H1 (cell line): ENCODE results near the gene IL1A. TPM values are rescaled to one million over a fixed set of nuclear protein-coding genes. Genes with fewer than 3 reads are reported as not detected.

ENCODE experiments used
- CTCF ChIA-PET: fragments of 300-600 bp; sonication (Branson Sonifier 250); formaldehyde crosslinking; loops from one replicate; lab custom pipeline; 2021; ENCODE audit not compliant: partially characterized antibody; lab: Charles Lee
- POLR2A ChIA-PET: fragments of 300-600 bp; sonication (Branson Sonifier 250); formaldehyde crosslinking; loops from one replicate; lab custom pipeline; 2021; ENCODE audit warnings: inconsistent platforms; ENCODE audit not compliant: partially characterized antibody; lab: Charles Lee
- DNase-seq, 2 experiments: peaks; one replicate each; pipeline versions ENCODE4 v3.0.0 to v3.0.0-alpha.2; 2010 to 2022; ENCODE audit warnings: low spot score in 2 of 2, low read depth in 1 of 2, mixed read lengths in 1 of 2
- FAIRE-seq: peaks from 2 replicates; lab custom pipeline; 2011; peaks lifted over from hg19 to GRCh38; lab: Jason Lieb, UNC
- H2AFZ ChIP-seq: 2 replicates; pipeline ENCODE4 v1.8.1; 2012; ENCODE audit warnings: low read length, inconsistent platforms
- H2AK5ac ChIP-seq: 2 replicates; pipeline ENCODE4 v1.6.1; 2013; ENCODE audit warnings: low read depth, low read length
- H2BK120ac ChIP-seq: replicated peaks from 2 replicates; pipeline ENCODE3; 2013; ENCODE audit warnings: low read depth, low read length, inconsistent platforms
- H2BK12ac ChIP-seq: 2 replicates; pipeline ENCODE4 v1.6.1; 2013; ENCODE audit warnings: low read depth, low read length
- H2BK15ac ChIP-seq: 2 replicates; pipeline ENCODE4 v1.6.1; 2013; ENCODE audit warnings: low read length
- H2BK20ac ChIP-seq: 2 replicates; pipeline ENCODE4 v1.6.1; 2013; ENCODE audit warnings: low read length
- H2BK5ac ChIP-seq: 2 replicates; pipeline ENCODE4 v1.6.1; 2013; ENCODE audit warnings: low read depth, low read length
- H3K14ac ChIP-seq: 2 replicates; pipeline ENCODE4 v1.6.1; 2013; ENCODE audit warnings: inconsistent platforms; ENCODE audit not compliant: insufficient read length
- H3K18ac ChIP-seq: 2 replicates; pipeline ENCODE4 v1.6.1; 2013; ENCODE audit warnings: low read length; ENCODE audit errors: extremely low read depth
- H3K23ac ChIP-seq: 2 replicates; pipeline ENCODE4 v1.6.1; 2013; ENCODE audit warnings: inconsistent platforms; ENCODE audit not compliant: insufficient read length
- H3K23me2 ChIP-seq: 2 replicates; pipeline ENCODE4 v1.6.1; 2013; ENCODE audit warnings: low read depth, low read length
- H3K27ac ChIP-seq: 2 replicates; pipeline ENCODE4 v1.6.1; 2011; ENCODE audit warnings: low read depth, low read length, inconsistent platforms
- H3K27me3 ChIP-seq, 4 experiments: replicated peaks in 1 of 4; 1 replicate in 1 of 4; 2 replicates in 3 of 4; pipeline versions ENCODE4 v1.6.1 to v1.8.1; 2011 to 2013; ENCODE audit warnings: low read length in 3 of 4, mild to moderate bottlenecking in 3 of 4, inconsistent platforms in 2 of 4, mixed read lengths in 2 of 4, moderate library complexity in 1 of 4; ENCODE audit not compliant: control insufficient read depth in 3 of 4, insufficient read depth in 3 of 4; ENCODE audit errors: extremely low read depth in 1 of 4
- H3K36me3 ChIP-seq, 4 experiments: 2 replicates each; pipeline versions ENCODE4 v1.6.1 to v1.8.1; 2011 to 2013; ENCODE audit warnings: mild to moderate bottlenecking in 4 of 4, low read length in 3 of 4, moderate library complexity in 2 of 4, control low read depth in 1 of 4, inconsistent platforms in 1 of 4; ENCODE audit not compliant: insufficient read depth in 4 of 4, control insufficient read depth in 2 of 4
- H3K4ac ChIP-seq: replicated peaks from 2 replicates; pipeline ENCODE3; 2013; ENCODE audit warnings: low read length, low read depth, mixed read lengths, inconsistent platforms; ENCODE audit not compliant: insufficient read length
- H3K4me1 ChIP-seq, 4 experiments: replicated peaks in 1 of 4; 1 replicate in 1 of 4; 2 replicates in 3 of 4; pipeline versions ENCODE4 v1.6.1 to v1.8.1; 2011 to 2013; ENCODE audit warnings: low read length in 3 of 4, inconsistent platforms in 2 of 4, mixed read lengths in 1 of 4; ENCODE audit not compliant: insufficient read depth in 4 of 4, control insufficient read depth in 3 of 4
- H3K4me2 ChIP-seq, 2 experiments: 2 replicates each; pipeline versions ENCODE4 v1.6.1 to v1.8.1; 2011 to 2013; ENCODE audit warnings: low read depth in 2 of 2, low read length in 2 of 2, control low read depth in 1 of 2, inconsistent platforms in 1 of 2, mild to moderate bottlenecking in 1 of 2; ENCODE audit not compliant: insufficient read depth in 1 of 2
- H3K4me3 ChIP-seq, 4 experiments: fragments of 200-600, 300-600 bp in 1 of 4; sonication (generic), shearing (Covaris generic), sonication (Bioruptor Twin) in 1 of 4; 2 replicates each; pipeline versions ENCODE4 v1.5.1 to v1.8.1; 2011 to 2016; ENCODE audit warnings: low read length in 4 of 4, low read depth in 3 of 4, control low read depth in 2 of 4, inconsistent platforms in 2 of 4, mild to moderate bottlenecking in 2 of 4, mixed read lengths in 1 of 4, moderate library complexity in 1 of 4; ENCODE audit not compliant: insufficient read depth in 2 of 4; ENCODE audit errors: extremely low read depth in 1 of 4
- H3K56ac ChIP-seq: replicated peaks from 2 replicates; pipeline ENCODE3; 2013; ENCODE audit warnings: low read depth, mild to moderate bottlenecking, mixed read lengths, low read length, inconsistent platforms; ENCODE audit not compliant: insufficient read length
- H3K79me1 ChIP-seq: 2 replicates; pipeline ENCODE4 v1.6.1; 2013; ENCODE audit warnings: low read depth, low read length, control low read depth
- H3K79me2 ChIP-seq, 2 experiments: 2 replicates each; pipeline versions ENCODE4 v1.6.1 to v1.8.1; 2012 to 2013; ENCODE audit warnings: low read length in 2 of 2, mild to moderate bottlenecking in 2 of 2, inconsistent platforms in 1 of 2; ENCODE audit not compliant: insufficient read depth in 2 of 2, control insufficient read depth in 1 of 2
- H3K9ac ChIP-seq, 4 experiments: replicated peaks in 1 of 4; 1 replicate in 1 of 4; 2 replicates in 3 of 4; pipeline versions ENCODE4 v1.6.1 to v1.8.1; 2011 to 2013; ENCODE audit warnings: low read depth in 3 of 4, low read length in 3 of 4, control low read depth in 2 of 4, mild to moderate bottlenecking in 2 of 4, moderate library complexity in 2 of 4, inconsistent platforms in 1 of 4; ENCODE audit errors: extremely low read depth in 1 of 4
- H3K9me3 ChIP-seq, 2 experiments: 2 replicates each; pipeline versions ENCODE4 v1.6.1 to v1.8.1; 2012 to 2013; ENCODE audit warnings: mild to moderate bottlenecking in 2 of 2, moderate library complexity in 2 of 2, control low read depth in 1 of 2, inconsistent platforms in 1 of 2, low read depth in 1 of 2, low read length in 1 of 2, mixed read lengths in 1 of 2; ENCODE audit not compliant: insufficient read depth in 2 of 2
- H4K20me1 ChIP-seq, 2 experiments: replicated peaks in 1 of 2; 2 replicates each; pipeline versions ENCODE3 to v1.8.1; 2011 to 2013; ENCODE audit warnings: inconsistent platforms in 2 of 2, low read length in 2 of 2, mild to moderate bottlenecking in 1 of 2; ENCODE audit not compliant: insufficient read depth in 2 of 2, control insufficient read depth in 1 of 2
- H4K5ac ChIP-seq: 2 replicates; pipeline ENCODE4 v1.6.1; 2013; ENCODE audit warnings: low read length, low read depth, mixed read lengths, inconsistent platforms; ENCODE audit not compliant: insufficient read length
- H4K8ac ChIP-seq: 2 replicates; pipeline ENCODE4 v1.8.0; 2013; ENCODE audit warnings: mild to moderate bottlenecking, moderate library complexity, low read length, inconsistent platforms; ENCODE audit not compliant: insufficient read depth; ENCODE audit errors: extremely low read depth
- H4K91ac ChIP-seq: replicated peaks from 2 replicates; pipeline ENCODE3; 2013; ENCODE audit warnings: low read length, mixed read lengths, inconsistent platforms; ENCODE audit not compliant: insufficient read length
- BACH1 ChIP-seq: IDR thresholded peaks from 2 replicates; pipeline ENCODE4 v1.6.1; 2012; ENCODE audit warnings: low read length, improper control_type of control experiment
- CTBP2 ChIP-seq: IDR thresholded peaks from 2 replicates; pipeline ENCODE4 v1.7.0; 2011; ENCODE audit warnings: borderline replicate concordance, mild to moderate bottlenecking, moderate library complexity, mixed read lengths, low read length; ENCODE audit not compliant: insufficient read depth, insufficient read length
- HDAC2 ChIP-seq, 2 experiments: fragments of 300-600 bp in 1 of 2; sonication (generic) in 1 of 2; IDR thresholded peaks; 2 replicates each; pipeline ENCODE4 v1.6.1; 2011 to 2012; ENCODE audit warnings: low read depth in 2 of 2, low read length in 2 of 2, mild to moderate bottlenecking in 2 of 2, moderate library complexity in 2 of 2, borderline replicate concordance in 1 of 2, inconsistent platforms in 1 of 2
- JUN ChIP-seq: IDR thresholded peaks from 2 replicates; pipeline ENCODE4 v1.6.1; 2011; ENCODE audit warnings: low read depth, mild to moderate bottlenecking, improper control_type of control experiment, low read length
- NANOG ChIP-seq: IDR thresholded peaks from 2 replicates; pipeline ENCODE4 v1.6.1; 2011; ENCODE audit warnings: low read length, low read depth, mild to moderate bottlenecking, inconsistent platforms; ENCODE audit not compliant: insufficient read depth, poor library complexity, severe bottlenecking
- SIRT6 ChIP-seq: IDR thresholded peaks from one replicate; pipeline ENCODE4 v1.7.1; 2012; ENCODE audit warnings: low read length, inconsistent platforms
- SRF ChIP-seq: IDR thresholded peaks from 2 replicates; pipeline ENCODE4 v1.6.1; 2011; ENCODE audit warnings: mild to moderate bottlenecking, low read depth, low read length, moderate library complexity
- TBP ChIP-seq: IDR thresholded peaks from 2 replicates; pipeline ENCODE4 v1.6.1; 2011; ENCODE audit warnings: low read depth, low read length, improper control_type of control experiment
- ZNF274 ChIP-seq: IDR thresholded peaks from 2 replicates; pipeline ENCODE4 v1.7.0; 2012; ENCODE audit warnings: low read length, borderline replicate concordance; ENCODE audit errors: extremely low read depth
- WGBS, 2 experiments: shearing (Covaris generic) in 1 of 2; methylation state at CpG; one replicate each; pipeline versions ENCODE4 v1.1.6 to v1.1.7; 2013 to 2015; ENCODE audit warnings: low lambda C conversion rate in 2 of 2, mixed read lengths in 2 of 2, inconsistent platforms in 1 of 2, low coverage in 1 of 2, missing lambda C conversion rate in 1 of 2; ENCODE audit not compliant: insufficient replicate concordance in 2 of 2, insufficient coverage in 1 of 2, insufficient read length in 1 of 2; ENCODE audit errors: extremely low coverage in 1 of 2, missing lambda C conversion rate in 1 of 2; 5-methylcytosine and 5-hydroxymethylcytosine counted together
- polyA plus RNA-seq, 7 experiments: library from polyadenylated mRNA; depleted of rRNA in 3 of 7; stranded (reverse) in 5 of 7; unstranded in 2 of 7; fragments of >200 nt in 5 of 7; fragments of 200-250 nt in 2 of 7; gene quantifications; 1 replicate in 5 of 7; 2 replicates in 1 of 7; 4 replicates in 1 of 7; pipeline versions ENCODE4 v1.2.1 to v1.2.3, GENCODE V29; 2011 to 2013; ENCODE audit warnings: missing spikeins in 2 of 7, mixed read lengths in 2 of 7
- total RNA-seq: library from RNA; stranded (reverse); fragmentation: NEBNext Ultra II Directional; extraction: Animal tissue kit (Norgen Biotek cat#: 25700); gene quantifications from 2 replicates; pipeline ENCODE4 v1.2.1, GENCODE V29; 2021
- TF ChIP-seq, protein P1 (sequence below), 3 experiments: IDR thresholded peaks; 1 replicate in 2 of 3; 2 replicates in 1 of 3; pipeline versions ENCODE4 v1.5.1 to v1.6.1; 2011; ENCODE audit warnings: low read length in 3 of 3, mild to moderate bottlenecking in 3 of 3, inconsistent platforms in 2 of 3, low read depth in 1 of 3, moderate library complexity in 1 of 3; ENCODE audit not compliant: insufficient read depth in 1 of 3; ENCODE audit errors: control extremely low read depth in 1 of 3
- TF ChIP-seq, protein P2 (sequence below): IDR thresholded peaks from 2 replicates; pipeline ENCODE4 v1.6.1; 2012; ENCODE audit warnings: inconsistent platforms

Gene IL1A
- total and polyA plus RNA-seq, 2 of the 8 experiments (the other 6 are each of a cell fraction or from before 2014, with no cell fraction given), result 0.32 to 0.74 TPM

DNA sequence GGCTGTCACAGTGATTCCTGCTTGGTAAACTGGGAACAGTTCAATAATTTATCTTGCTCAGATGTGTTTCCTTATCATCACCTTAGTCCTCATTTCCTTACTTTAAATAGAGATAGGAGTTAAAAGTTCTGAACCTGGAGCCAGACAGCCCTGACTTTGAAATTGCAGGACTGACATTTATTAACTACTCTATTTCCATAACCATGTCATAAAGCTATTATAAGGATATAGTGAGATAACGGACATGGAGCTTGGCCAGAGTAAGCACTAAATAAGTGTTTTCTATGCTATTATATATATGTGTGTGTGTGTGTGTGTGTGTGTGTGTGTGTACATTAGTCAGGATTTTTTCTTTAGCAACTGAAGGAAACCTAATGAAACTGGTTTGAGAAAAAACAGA is 50.4 kb downstream of the IL1A start:
- Histone ChIP-seq H2BK15ac (no peak overlapping the region), H2AK5ac (no peak overlapping the region), H3K23me2 (no peaks in the 10 kb centered on the region), H4K91ac (no peak overlapping the region), H3K4ac (no peak overlapping the region), H4K8ac (no peak overlapping the region), H2BK120ac (no peak overlapping the region), H2BK20ac (no peak overlapping the region), H3K9ac (no peak overlapping the region), H3K27me3 (no peaks in the 10 kb centered on the region), H2BK5ac (no peak overlapping the region), H2BK12ac (no peak overlapping the region), H3K56ac (no peak overlapping the region), H4K20me1 (no peaks in the 10 kb centered on the region), H3K23ac (no peak overlapping the region), H3K79me2 (no peaks in the 10 kb centered on the region), H3K4me1 (no peaks in the 10 kb centered on the region), H3K4me2 (no peak overlapping the region), H3K27ac (no peak overlapping the region), H2AFZ (no peak overlapping the region), H3K36me3 (peaks cover 2 to 9% (median 5%) of the 10 kb centered on the region in 4 experiments; a peak in 5 of 8 replicates), H3K18ac (no peak overlapping the region), H3K79me1 (no peaks in the 10 kb centered on the region), H3K9me3 (no peaks in the 10 kb centered on the region), H3K4me3 (no peak overlapping the region), H4K5ac (no peak overlapping the region), H3K14ac (no peak overlapping the region)
- DNase-seq, result no peak
- FAIRE-seq, result no peak
- ChIA-PET CTCF (interaction anchor here (0.8 to 1.6 kb wide), 5 partner anchors 15 to 208 kb away, joined by 3 to 4 read pairs (median 3); no protein-coding TSS in a partner anchor), POLR2A (no interaction called here)
- WGBS, 2 experiments, result 100% methylated on average over 1 of the region's 1 CpG; no CpG with 5 or more reads in 1 of the 2 experiments
- TF ChIP-seq SIRT6, result no peak
- TF ChIP-seq TBP, result no peak
- TF ChIP-seq SRF, result no peak
- no peak for TF ChIP-seq JUN
- TF ChIP-seq, protein P1, sequence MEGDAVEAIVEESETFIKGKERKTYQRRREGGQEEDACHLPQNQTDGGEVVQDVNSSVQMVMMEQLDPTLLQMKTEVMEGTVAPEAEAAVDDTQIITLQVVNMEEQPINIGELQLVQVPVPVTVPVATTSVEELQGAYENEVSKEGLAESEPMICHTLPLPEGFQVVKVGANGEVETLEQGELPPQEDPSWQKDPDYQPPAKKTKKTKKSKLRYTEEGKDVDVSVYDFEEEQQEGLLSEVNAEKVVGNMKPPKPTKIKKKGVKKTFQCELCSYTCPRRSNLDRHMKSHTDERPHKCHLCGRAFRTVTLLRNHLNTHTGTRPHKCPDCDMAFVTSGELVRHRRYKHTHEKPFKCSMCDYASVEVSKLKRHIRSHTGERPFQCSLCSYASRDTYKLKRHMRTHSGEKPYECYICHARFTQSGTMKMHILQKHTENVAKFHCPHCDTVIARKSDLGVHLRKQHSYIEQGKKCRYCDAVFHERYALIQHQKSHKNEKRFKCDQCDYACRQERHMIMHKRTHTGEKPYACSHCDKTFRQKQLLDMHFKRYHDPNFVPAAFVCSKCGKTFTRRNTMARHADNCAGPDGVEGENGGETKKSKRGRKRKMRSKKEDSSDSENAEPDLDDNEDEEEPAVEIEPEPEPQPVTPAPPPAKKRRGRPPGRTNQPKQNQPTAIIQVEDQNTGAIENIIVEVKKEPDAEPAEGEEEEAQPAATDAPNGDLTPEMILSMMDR (IDR thresholded peaks at IDR 0.05; ENCODE audit: control extremely low read depth in 1 of 3, insufficient read depth in 1 of 3, low read depth in 1 of 3, low read length in 3 of 3), result no peak
- TF ChIP-seq NANOG, result no peak
- no peak for TF ChIP-seq ZNF274
- TF ChIP-seq BACH1, result no peak
- TF ChIP-seq CTBP2, result no peak
- TF ChIP-seq, protein P2, sequence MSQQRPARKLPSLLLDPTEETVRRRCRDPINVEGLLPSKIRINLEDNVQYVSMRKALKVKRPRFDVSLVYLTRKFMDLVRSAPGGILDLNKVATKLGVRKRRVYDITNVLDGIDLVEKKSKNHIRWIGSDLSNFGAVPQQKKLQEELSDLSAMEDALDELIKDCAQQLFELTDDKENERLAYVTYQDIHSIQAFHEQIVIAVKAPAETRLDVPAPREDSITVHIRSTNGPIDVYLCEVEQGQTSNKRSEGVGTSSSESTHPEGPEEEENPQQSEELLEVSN, result no peak
- TF ChIP-seq HDAC2 (IDR thresholded peaks at IDR 0.05; ENCODE audit: borderline replicate concordance in 1 of 2, low read depth in 2 of 2, low read length in 2 of 2), result no peak
